Lower leg skin (tissue), 4 donors: ENCODE results near the gene RAD51B. TPM values are rescaled to one million over a fixed set of nuclear protein-coding genes. Genes with fewer than 3 reads are reported as not detected.

Experiments
- DNase-seq, 2 donors: peaks; one replicate each; pipeline ENCODE4 v3.0.0-alpha.2; 2019; ENCODE audit warnings: low spot score in 2 of 2
- H3K4me3 ChIP-seq: fragments of 200-600 bp; sonication (generic); 2 replicates; pipeline ENCODE4 v1.5.1; 2017; ENCODE audit warnings: mild to moderate bottlenecking, low read depth; ENCODE audit not compliant: poor library complexity, severe bottlenecking
- POLR2A ChIP-seq, 2 donors: fragments of 450-650 bp; IDR thresholded peaks; one replicate each; pipeline ENCODE4 v1.6.1; 2016 to 2017; ENCODE audit warnings: antibody characterized with exemption in 2 of 2, mild to moderate bottlenecking in 1 of 2, moderate library complexity in 1 of 2
- WGBS, 2 donors: methylation state at CpG; one replicate each; pipeline ENCODE4 v1.1.5; 2018; 5-methylcytosine and 5-hydroxymethylcytosine counted together
- intact Hi-C: fragments of 100-400 bp; cut with DNase I; formaldehyde crosslinking; loops from one replicate; pipeline ENCODE4 v1.15.0; 2023; ENCODE audit warnings: low total_unique reads
- total RNA-seq, 4 donors: library from RNA; depleted of rRNA; stranded (reverse); fragments of >200 nt; gene quantifications; one replicate each; pipeline ENCODE4 v1.1.0, GENCODE V29; 2016
- TF ChIP-seq, protein P1 (sequence below), 3 donors: fragments of 450-650 bp; IDR thresholded peaks; one replicate each; pipeline ENCODE4 v1.5.1; 2016; ENCODE audit warnings: antibody characterized with exemption in 3 of 3, mild to moderate bottlenecking in 3 of 3, moderate library complexity in 2 of 3

The RAD51B gene
- total RNA-seq, 4 donors from 2014 or later: 6.1 to 27.2 (median 13.6) TPM

GRCh38 chr14:68702578-68702977 is 883.0 kb downstream of the RAD51B start:
- peak in 1 of 2 donors; percentile 68 for DNase-seq
- H3K4me3 ChIP-seq: no peak overlapping the region
- WGBS, 2 donors: 91 to 93% methylated on average over 3 of the region's 3 CpGs
- intact Hi-C loops: no loop called here
- TF ChIP-seq, protein P1, sequence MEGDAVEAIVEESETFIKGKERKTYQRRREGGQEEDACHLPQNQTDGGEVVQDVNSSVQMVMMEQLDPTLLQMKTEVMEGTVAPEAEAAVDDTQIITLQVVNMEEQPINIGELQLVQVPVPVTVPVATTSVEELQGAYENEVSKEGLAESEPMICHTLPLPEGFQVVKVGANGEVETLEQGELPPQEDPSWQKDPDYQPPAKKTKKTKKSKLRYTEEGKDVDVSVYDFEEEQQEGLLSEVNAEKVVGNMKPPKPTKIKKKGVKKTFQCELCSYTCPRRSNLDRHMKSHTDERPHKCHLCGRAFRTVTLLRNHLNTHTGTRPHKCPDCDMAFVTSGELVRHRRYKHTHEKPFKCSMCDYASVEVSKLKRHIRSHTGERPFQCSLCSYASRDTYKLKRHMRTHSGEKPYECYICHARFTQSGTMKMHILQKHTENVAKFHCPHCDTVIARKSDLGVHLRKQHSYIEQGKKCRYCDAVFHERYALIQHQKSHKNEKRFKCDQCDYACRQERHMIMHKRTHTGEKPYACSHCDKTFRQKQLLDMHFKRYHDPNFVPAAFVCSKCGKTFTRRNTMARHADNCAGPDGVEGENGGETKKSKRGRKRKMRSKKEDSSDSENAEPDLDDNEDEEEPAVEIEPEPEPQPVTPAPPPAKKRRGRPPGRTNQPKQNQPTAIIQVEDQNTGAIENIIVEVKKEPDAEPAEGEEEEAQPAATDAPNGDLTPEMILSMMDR (IDR thresholded peaks at IDR 0.05): no peak
- no peak for TF ChIP-seq POLR2A (IDR thresholded peaks at IDR 0.05)

DNA sequence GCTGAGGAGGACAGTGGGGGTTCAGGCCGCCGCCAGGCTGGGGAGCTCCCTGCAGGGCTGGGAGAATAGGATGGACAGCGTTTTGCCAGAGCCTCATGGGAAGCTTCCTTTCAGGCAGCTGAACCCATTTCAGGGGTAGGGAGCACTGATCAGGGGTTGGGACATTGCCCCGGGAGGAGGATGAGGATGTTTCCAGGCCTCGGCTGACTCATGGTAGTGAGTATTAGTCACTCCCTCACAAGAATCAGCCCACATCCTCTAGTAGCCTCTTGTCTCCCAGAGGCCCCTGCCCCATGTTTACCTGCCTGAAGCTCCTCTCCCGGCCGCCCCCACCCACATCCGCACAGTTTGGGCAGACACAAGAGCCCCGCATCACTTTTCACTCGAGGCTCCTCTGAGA is 883.5 kb downstream of the RAD51B start:
- intact Hi-C loops: no loop called here
- WGBS, 2 donors: 53 to 66% methylated on average over 10 of the region's 10 CpGs
- no peak overlapping the region for H3K4me3 ChIP-seq
- DNase-seq: peak; percentile 63 to 86
- TF ChIP-seq POLR2A (IDR thresholded peaks at IDR 0.05): no peak
- TF ChIP-seq, protein P1 (IDR thresholded peaks at IDR 0.05): no peak

DNA sequence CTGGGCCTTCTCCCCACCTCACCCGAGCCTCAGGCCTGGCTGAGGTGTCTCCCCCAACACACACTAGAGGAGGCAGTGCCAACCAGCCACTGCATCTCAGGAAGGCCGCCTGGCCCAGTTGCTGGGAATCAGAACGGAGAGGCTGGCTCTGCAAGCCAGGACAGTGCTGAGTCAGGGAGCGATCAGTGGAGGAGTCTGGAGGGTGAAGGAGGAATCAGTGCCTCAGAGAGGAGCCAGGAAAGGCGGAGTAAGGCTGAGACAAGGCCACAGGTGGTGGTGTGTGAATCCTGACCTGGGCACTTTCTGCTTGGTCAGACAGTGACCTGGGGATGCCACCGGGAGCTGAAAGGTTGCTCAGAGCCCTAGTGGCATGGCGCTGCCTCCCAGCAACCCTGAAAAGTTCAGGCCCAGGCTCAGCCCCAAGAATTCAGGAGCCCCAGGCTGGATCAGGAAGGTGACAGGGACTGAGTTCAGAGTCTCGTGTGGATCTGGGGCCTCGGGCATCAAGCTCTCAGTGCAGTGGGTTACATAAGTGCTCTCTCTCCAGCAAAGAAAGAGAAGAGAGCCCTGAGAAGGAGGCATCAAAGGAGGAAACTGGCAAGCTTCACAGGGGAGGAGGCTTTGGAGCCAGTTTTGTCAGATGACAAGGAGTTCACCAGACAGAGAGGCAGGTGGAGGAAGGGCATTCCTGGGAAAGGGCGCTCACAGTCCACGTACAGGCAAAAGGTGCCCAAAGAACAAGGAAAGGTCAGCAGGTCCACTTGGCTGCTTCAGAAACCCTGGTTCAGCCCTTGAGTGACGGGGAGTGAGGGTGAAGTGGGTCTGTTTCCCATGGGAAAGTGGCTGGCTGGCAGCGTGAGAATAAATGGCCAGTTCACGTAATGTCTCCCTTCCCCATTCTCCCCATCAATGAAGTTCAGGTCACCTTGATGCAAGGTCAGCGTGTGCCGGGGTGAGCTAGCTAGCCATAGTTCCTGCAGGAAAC is 885.4 kb downstream of the RAD51B start:
- DNase-seq: peak; percentile 74 to 88
- H3K4me3 ChIP-seq: no peak overlapping the region
- intact Hi-C loops: loop anchor here (5.0 kb wide), 1 partner anchor 82 kb away; no protein-coding TSS in a partner anchor
- WGBS, 2 donors: 43 to 46% methylated on average over 16 of the region's 16 CpGs
- TF ChIP-seq POLR2A (IDR thresholded peaks at IDR 0.05): no peak
- TF ChIP-seq, protein P1 (IDR thresholded peaks at IDR 0.05): no peak

- 46 to 81% methylated on average over 9 to 10 of the region's 10 CpGs for WGBS, 2 donors
- peak; percentile 65 to 88 for DNase-seq
- no peak overlapping the region for H3K4me3 ChIP-seq
- intact Hi-C loops: loop anchor here (5.0 kb wide), 1 partner anchor 81 kb away; no protein-coding TSS in a partner anchor
- no peak for TF ChIP-seq POLR2A (IDR thresholded peaks at IDR 0.05)
- TF ChIP-seq, protein P1 (IDR thresholded peaks at IDR 0.05): no peak
Measured at GRCh38 chr14:68705741-68706283, 886.2 kb downstream of the RAD51B start.

GRCh38 chr14:68707482-68707881 is 887.9 kb downstream of the RAD51B start:
- no peak overlapping the region for H3K4me3 ChIP-seq
- intact Hi-C loops: loop anchor here (5.0 kb wide), 1 partner anchor 80 kb away; no protein-coding TSS in a partner anchor
- WGBS, 2 donors: 37 to 63% methylated on average over 4 of the region's 4 CpGs
- TF ChIP-seq, protein P1 (IDR thresholded peaks at IDR 0.05): no peak
- peak in 1 of 2 donors; percentile 40 for DNase-seq
